NB4 (cell line): ENCODE data around the gene GEMIN4.
A peak's percentile ranks its signal among the peaks of the same experiment; 100 is the strongest.

Experiments
- DNase-seq: peaks from one replicate; pipeline ENCODE4 v3.0.0; 2010; ENCODE audit warnings: low read depth
- H3K4me3 ChIP-seq: one replicate; pipeline ENCODE4 v1.5.1; 2011; ENCODE audit warnings: mild to moderate bottlenecking, low read depth, low read length, moderate library complexity
- CTCF ChIP-seq: IDR thresholded peaks from one replicate; pipeline ENCODE4 v1.5.1; 2012; ENCODE audit warnings: low read depth, low read length
- MAX ChIP-seq: IDR thresholded peaks from 2 replicates; pipeline ENCODE4 v1.6.1; 2011; ENCODE audit warnings: low read depth, low read length
- MYC ChIP-seq: IDR thresholded peaks from 2 replicates; pipeline ENCODE4 v1.6.1; 2011; ENCODE audit warnings: low read depth, low read length
- POLR2A ChIP-seq: IDR thresholded peaks from 2 replicates; pipeline ENCODE4 v1.6.1; 2011; ENCODE audit warnings: mild to moderate bottlenecking; ENCODE audit not compliant: insufficient read length; ENCODE audit errors: extremely low read depth

GEMIN4 gene

GRCh38 chr17:732067-732901 is 19.8 kb downstream of the GEMIN4 start, which contains the start of gene TLCD3A:
Gene TLCD3A (plus strand): TSS chr17:732596. CDS start chr17:732648, 52 bp downstream.
- no peak for TF ChIP-seq POLR2A
- no peak for TF ChIP-seq CTCF
- TF ChIP-seq MYC: no peak
- TF ChIP-seq MAX: no peak
- peak; percentile 31 for DNase-seq
- peak within 1 kb of the TSS; percentile 38 for H3K4me3 ChIP-seq

DNA sequence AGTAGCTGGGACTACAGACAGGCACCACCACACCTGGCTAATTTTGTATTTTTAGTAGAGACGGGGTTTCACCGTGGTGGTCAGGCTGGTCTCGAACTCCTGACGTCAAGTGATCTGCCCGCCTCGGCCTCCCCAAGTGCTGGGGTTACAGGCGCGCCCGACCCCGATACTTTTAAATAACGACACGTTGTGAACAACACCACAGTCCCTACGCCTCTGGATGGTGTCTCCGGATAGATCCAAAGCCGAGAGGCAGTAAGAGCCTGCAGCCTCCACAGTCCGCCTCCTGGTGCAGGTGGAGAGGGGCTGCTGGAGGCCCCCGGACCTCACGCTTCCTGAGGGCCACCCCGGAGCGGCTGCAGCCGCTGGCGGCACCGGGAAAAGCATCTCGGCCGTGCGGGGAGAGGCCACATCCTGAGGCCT is 20.4 kb downstream of the GEMIN4 start:
- TF ChIP-seq MAX: no peak
- no peak for TF ChIP-seq CTCF
- TF ChIP-seq MYC: no peak
- TF ChIP-seq POLR2A: no peak
- H3K4me3 ChIP-seq: no peak overlapping the region
- no peak for DNase-seq

DNA sequence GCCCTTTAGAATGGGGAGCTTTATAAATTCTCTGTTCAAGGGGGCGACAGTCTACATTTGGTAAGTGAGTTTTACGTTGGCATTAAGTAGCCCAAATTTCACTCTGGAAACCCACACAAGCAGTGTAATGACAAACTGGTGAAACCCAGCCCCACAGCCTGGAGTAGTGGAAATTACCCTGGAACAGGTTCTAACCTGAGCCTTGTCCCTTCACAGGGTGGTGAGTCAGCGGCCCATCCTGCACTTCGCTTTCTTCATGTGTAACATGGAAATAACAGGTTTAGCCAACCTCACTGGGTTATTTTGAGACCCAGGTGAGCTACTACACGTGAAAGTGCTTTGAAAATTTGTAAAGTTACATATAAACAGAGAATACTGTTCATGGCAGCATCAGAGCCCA is 23.2 kb downstream of the GEMIN4 start:
- TF ChIP-seq MAX: no peak
- DNase-seq: no peak
- H3K4me3 ChIP-seq: no peak overlapping the region

- H3K4me3 ChIP-seq: no peak overlapping the region
- no peak for TF ChIP-seq CTCF
- no peak for TF ChIP-seq MYC
- TF ChIP-seq MAX: no peak
- TF ChIP-seq POLR2A: no peak
- no peak for DNase-seq
Measured at GRCh38 chr17:726271-726919, 25.7 kb downstream of the GEMIN4 start.

GRCh38 chr17:725746-726145 is 26.3 kb downstream of the GEMIN4 start:
- TF ChIP-seq POLR2A: no peak
- TF ChIP-seq MYC: no peak
- no peak for TF ChIP-seq CTCF
- no peak for TF ChIP-seq MAX
- no peak for DNase-seq
- H3K4me3 ChIP-seq: no peak overlapping the region

- DNase-seq: no peak
- no peak for TF ChIP-seq MAX
- TF ChIP-seq CTCF: no peak
- TF ChIP-seq POLR2A: no peak
- no peak for TF ChIP-seq MYC
- H3K4me3 ChIP-seq: no peak overlapping the region
Measured at GRCh38 chr17:725084-725483, 27.0 kb downstream of the GEMIN4 start.
